ENCODE measurements around the gene FAM156B.

- peak; percentile 68; the same call in 1 of the 2 replicates for TF ChIP-seq PBX3 (CRISPR knock-in tag; IDR thresholded peaks at IDR 0.05)
- TF ChIP-seq, protein P1, sequence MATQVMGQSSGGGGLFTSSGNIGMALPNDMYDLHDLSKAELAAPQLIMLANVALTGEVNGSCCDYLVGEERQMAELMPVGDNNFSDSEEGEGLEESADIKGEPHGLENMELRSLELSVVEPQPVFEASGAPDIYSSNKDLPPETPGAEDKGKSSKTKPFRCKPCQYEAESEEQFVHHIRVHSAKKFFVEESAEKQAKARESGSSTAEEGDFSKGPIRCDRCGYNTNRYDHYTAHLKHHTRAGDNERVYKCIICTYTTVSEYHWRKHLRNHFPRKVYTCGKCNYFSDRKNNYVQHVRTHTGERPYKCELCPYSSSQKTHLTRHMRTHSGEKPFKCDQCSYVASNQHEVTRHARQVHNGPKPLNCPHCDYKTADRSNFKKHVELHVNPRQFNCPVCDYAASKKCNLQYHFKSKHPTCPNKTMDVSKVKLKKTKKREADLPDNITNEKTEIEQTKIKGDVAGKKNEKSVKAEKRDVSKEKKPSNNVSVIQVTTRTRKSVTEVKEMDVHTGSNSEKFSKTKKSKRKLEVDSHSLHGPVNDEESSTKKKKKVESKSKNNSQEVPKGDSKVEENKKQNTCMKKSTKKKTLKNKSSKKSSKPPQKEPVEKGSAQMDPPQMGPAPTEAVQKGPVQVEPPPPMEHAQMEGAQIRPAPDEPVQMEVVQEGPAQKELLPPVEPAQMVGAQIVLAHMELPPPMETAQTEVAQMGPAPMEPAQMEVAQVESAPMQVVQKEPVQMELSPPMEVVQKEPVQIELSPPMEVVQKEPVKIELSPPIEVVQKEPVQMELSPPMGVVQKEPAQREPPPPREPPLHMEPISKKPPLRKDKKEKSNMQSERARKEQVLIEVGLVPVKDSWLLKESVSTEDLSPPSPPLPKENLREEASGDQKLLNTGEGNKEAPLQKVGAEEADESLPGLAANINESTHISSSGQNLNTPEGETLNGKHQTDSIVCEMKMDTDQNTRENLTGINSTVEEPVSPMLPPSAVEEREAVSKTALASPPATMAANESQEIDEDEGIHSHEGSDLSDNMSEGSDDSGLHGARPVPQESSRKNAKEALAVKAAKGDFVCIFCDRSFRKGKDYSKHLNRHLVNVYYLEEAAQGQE (tag by site-specific recombination; IDR thresholded peaks at IDR 0.05) = peak; percentile 42
- peak; percentile 84 for TF ChIP-seq SP7 (tag by site-specific recombination; IDR thresholded peaks at IDR 0.05)
Observed at GRCh38 chrX:52934704-52935469, 37.8 kb downstream of the FAM156B start.

Data from HEK293 (cell line).